HS-27A (cell line): ENCODE data around the gene COG8.
A peak's percentile ranks its signal among the peaks of the same experiment; 100 is the strongest.

Experiments used
- DNase-seq: peaks from one replicate; pipeline ENCODE4 v3.0.0-alpha.2; 2012; ENCODE audit warnings: low read depth, missing footprints

COG8 gene

GRCh38 chr16:69286941-69287713 is 52.2 kb downstream of the COG8 start:
- peak; percentile 48 for DNase-seq

- DNase-seq: no peak
Measured at GRCh38 chr16:69285240-69285639, 54.1 kb downstream of the COG8 start.

DNA sequence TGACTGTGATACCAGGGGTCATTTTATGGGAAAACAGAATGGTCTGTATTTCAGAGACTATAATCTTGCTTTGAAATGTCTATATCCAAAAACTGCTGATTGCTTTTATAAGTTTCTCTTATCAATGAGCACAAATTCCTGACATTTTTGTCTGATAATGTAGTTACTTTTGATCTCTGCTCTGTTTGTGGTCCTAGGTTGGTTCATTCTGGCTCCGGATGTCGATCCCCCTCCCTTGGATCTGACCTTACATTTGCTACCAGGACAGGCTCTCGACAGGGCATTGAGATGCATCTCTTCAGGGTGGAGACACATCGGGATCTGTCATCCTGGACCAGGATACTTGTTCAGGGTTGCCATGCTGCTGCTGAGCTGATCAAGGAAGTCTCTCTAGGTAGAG is 55.5 kb downstream of the COG8 start:
- no peak for DNase-seq

DNA sequence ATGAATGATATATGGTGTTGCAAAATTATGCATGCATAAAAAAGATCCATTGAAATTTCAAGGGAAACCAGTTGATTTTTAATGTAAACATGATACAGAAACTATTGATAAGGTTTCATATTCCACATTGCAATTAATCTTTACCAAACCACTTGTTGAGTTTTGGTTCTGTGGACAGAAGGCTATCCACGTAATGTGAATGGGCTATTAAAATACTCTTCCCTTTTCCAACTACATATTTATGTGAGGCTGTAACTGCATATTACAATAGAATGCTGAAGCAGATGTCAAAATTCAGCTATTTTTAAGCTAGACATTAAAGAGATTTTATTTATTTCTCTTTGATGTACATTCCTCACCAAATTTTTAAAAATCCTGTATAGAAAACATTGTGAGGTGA is 62.0 kb downstream of the COG8 start:
- no peak for DNase-seq
